Ishikawa (cell line): Measurements from ENCODE around the gene UBE2E3.

Experiments used
- CEBPB ChIP-seq: IDR thresholded peaks from 2 replicates; pipeline ENCODE4 v1.6.1; 2012
- CREB1 ChIP-seq: IDR thresholded peaks from 2 replicates; pipeline ENCODE4 v1.6.1; 2012; ENCODE audit warnings: low read depth
- EGR1 ChIP-seq: IDR thresholded peaks from 2 replicates; pipeline ENCODE4 v1.6.1; 2012
- EP300 ChIP-seq: IDR thresholded peaks from 2 replicates; pipeline ENCODE4 v1.6.1; 2012; ENCODE audit warnings: borderline replicate concordance
- FOXM1 ChIP-seq: IDR thresholded peaks from 2 replicates; pipeline ENCODE4 v1.6.1; 2012; ENCODE audit warnings: low read depth, borderline replicate concordance
- NFIC ChIP-seq: IDR thresholded peaks from 2 replicates; pipeline ENCODE4 v1.6.1; 2012
- RAD21 ChIP-seq: IDR thresholded peaks from 2 replicates; pipeline ENCODE4 v1.6.1; 2012; ENCODE audit warnings: low read depth
- TCF12 ChIP-seq: IDR thresholded peaks from 2 replicates; pipeline ENCODE4 v1.6.1; 2012; ENCODE audit warnings: low read depth
- TEAD4 ChIP-seq: IDR thresholded peaks from 2 replicates; pipeline ENCODE4 v1.6.1; 2012
- YY1 ChIP-seq: IDR thresholded peaks from 2 replicates; pipeline ENCODE4 v1.6.1; 2012; ENCODE audit warnings: low read depth
- ZBTB7A ChIP-seq: IDR thresholded peaks from 2 replicates; pipeline ENCODE4 v1.6.1; 2012; ENCODE audit warnings: low read depth
- TF ChIP-seq, protein P1 (sequence below): IDR thresholded peaks from 2 replicates; pipeline ENCODE4 v1.6.1; 2012; ENCODE audit warnings: low read depth, mild to moderate bottlenecking

The UBE2E3 gene

DNA sequence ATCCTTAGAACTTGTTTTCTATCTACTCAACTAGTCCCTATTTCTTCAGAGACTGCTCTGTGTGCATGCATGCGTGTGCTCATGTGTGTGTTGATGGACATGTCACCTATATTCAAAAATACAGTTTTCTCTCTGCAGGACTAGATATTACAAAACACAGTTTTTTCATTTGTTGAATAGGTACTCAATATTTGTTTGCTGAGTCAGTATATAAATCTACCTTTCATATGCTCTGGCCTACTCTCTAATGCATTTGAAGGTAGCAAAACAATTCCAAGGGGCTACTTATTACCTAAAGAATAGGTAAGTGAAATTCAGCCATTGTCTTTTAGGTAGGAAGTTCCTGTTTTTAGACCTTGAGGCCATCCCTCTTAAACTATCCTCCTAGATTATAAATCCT is 8.6 kb upstream of the UBE2E3 start:
- no peak for TF ChIP-seq NFIC

DNA sequence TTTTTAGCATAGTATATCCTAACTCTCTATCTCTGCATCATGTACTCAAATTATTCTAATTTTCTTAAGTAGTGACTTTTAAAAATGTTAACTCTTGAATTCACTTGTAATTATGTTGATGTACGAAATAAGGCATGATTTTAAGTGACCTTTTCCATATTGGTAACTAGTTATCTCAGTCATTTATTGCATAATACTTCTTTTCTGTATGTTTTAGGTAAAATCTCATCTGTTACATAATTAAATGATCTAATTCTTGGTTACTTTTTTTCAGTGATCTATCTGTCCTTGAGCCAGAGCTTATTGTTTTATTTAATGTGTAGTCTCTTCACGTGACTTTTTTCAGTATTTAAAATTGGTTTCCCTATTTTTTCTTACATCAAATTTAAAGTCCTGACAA is 4.8 kb upstream of the UBE2E3 start:
- TF ChIP-seq RAD21 (no peak), EP300 (no peak), CREB1 (no peak), YY1 (no peak), TEAD4 (no peak), CEBPB (no peak)
- TF ChIP-seq, protein P1, sequence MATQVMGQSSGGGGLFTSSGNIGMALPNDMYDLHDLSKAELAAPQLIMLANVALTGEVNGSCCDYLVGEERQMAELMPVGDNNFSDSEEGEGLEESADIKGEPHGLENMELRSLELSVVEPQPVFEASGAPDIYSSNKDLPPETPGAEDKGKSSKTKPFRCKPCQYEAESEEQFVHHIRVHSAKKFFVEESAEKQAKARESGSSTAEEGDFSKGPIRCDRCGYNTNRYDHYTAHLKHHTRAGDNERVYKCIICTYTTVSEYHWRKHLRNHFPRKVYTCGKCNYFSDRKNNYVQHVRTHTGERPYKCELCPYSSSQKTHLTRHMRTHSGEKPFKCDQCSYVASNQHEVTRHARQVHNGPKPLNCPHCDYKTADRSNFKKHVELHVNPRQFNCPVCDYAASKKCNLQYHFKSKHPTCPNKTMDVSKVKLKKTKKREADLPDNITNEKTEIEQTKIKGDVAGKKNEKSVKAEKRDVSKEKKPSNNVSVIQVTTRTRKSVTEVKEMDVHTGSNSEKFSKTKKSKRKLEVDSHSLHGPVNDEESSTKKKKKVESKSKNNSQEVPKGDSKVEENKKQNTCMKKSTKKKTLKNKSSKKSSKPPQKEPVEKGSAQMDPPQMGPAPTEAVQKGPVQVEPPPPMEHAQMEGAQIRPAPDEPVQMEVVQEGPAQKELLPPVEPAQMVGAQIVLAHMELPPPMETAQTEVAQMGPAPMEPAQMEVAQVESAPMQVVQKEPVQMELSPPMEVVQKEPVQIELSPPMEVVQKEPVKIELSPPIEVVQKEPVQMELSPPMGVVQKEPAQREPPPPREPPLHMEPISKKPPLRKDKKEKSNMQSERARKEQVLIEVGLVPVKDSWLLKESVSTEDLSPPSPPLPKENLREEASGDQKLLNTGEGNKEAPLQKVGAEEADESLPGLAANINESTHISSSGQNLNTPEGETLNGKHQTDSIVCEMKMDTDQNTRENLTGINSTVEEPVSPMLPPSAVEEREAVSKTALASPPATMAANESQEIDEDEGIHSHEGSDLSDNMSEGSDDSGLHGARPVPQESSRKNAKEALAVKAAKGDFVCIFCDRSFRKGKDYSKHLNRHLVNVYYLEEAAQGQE = no peak

DNA sequence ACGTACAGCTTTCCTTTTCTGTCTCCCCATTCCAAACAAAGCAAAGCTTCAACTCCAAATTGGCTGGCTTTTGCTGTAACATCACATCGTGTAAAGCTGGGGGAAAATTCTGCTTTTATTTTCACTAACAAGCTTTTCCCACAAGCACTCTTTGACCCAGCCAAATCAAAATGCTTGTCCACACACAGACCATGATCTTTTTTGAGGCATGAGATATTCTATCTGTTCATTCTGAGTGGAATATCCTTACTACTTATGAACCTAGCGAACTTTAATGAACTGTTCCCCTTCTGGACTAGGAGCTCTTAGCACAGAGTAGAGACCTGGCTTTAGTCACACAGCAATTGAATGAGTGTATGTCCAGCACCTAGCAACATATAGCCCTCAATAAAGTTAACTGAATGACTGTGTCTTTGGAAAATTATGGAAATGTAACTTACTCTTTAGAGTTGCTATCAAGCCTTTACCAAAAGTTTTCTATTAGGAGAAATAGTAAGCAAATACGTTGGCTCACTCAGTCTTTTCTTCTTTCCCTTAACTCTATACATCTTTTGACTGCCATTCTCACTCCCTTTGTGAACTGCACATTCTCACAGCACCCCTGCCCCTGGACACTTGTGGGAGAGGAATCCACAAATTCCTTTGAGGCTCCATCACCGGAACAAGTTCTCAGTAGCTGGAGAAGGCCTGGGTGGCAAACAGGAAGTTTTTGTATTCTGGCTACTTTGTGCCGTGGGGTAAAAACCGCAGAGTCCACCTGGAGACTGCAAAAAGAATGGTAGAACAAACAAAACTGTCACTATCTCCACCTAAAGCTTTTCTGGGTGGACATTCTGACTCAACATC is 1.3 kb upstream of the UBE2E3 start:
- TF ChIP-seq TCF12 (no peak), EGR1 (no peak), EP300 (no peak), FOXM1 (no peak), NFIC (no peak), CEBPB (no peak)
- TF ChIP-seq, protein P1 = no peak

DNA sequence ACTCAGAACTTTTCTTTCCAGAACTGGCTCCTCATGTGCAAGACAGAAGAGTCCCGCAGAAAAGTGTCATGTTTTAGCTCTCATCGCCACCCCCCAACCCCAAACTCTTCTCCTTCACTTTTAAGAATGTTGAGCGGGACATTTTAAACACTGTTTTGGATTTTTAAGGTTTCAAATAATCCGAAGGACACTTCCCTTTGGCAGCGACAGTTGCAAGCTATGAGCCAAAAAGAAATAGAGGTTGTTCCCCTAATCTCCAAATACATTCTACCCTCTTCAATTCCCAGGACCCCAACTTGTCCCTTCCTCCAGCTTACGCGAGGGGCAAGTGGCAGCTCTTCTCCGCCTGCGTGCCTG is 678 bp upstream of the UBE2E3 start:
- no peak for TF ChIP-seq NFIC
- TF ChIP-seq RAD21 = no peak

DNA sequence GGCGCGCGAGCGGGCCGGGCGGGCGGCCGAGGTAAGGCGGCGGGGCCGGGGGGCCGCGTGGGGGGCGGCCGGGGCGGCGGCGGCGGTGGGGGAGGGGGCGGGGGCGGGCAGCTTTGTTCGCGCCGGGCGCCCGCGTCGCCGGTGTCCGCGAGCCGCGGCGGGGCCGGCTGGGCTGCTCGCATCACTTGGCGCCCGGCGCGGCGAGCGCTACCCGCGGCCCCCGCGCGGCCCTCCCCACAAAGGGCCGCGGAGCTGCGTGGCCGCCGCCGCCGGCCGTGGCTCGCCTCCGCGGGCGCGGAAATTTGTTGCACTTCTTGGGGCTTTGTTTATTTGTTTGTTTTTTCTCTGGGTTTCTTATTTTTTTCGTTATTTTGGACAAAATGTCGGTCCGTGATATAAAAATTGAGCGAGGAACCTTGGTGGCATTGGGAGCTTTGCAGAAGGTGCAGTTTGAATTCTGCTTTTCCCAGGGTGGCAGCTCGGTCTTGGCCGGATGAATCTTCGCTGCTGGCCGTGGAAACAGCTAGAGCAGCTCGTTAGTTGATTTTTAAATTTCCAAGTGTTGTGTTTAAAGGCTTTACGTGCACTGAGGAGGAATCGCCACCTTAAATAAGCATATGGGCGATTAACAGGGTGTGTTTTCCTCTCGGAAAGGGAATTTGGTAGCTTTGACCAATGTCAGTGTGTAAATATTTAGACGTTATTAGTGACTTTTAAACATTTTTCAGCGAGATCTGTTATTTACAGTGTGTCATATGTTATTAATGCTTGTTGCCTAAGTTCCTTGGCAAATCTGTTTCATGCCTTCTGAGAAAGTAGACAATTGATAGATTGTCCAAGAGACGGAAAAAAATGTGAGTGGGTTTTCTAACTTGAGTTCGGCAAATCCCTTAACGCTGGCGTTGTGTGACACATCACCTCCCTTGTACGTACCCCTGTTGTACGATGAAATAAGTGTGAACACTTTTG is 822 bp downstream of the UBE2E3 start:
- no peak for TF ChIP-seq ZBTB7A
- TF ChIP-seq, protein P1 = no peak
- TF ChIP-seq YY1 = no peak
- TF ChIP-seq TEAD4 = no peak
- no peak for TF ChIP-seq TCF12
- no peak for TF ChIP-seq FOXM1

DNA sequence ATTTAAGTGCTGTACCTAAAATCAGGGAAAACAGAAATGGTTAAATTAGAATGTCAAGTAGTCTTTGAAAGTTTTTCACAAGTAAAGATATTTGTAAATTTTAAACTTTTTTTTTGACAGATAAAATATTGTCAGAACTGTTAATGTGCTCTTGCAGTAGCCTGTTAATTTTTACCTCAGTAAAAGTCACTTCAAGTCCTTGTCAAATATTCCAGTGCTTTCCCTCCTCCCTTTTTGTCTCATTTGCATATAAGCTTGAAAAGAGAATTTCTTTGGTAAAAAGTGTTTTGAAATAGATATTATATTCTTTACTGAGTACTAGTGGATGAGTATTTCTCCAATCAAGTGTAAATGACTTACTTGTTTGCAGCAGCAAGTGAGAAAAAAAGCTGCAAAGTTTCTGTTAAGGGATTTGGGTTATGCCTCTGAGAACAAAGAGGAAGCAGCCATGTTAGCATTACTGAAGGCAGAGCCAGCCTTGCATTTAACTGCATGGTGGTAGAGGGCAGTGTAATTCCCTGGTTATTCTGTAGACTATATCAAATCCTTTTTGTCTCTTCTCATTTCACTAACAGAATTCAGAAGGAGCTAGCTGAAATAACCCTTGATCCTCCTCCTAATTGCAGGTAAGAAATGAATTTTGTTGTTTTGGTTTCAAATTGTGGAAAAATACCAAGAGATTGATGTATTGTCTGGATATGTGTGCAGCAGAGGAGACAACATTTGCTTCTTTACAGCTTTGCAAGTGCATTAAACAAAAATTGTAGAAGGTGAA is 3.2 kb downstream of the UBE2E3 start:
- TF ChIP-seq EGR1 (no peak), YY1 (peak; percentile 53; the same call in 1 of the 2 replicates)
